GM23338 (cell line): ENCODE results near the gene DNLZ. TPM values are rescaled to one million over a fixed set of nuclear protein-coding genes. Genes with fewer than 3 reads are reported as not detected.

Source experiments
- ATAC-seq: fragments of 200-7000 bp; cut with Tn5 transposase; 3 replicates; pipeline ENCODE4 v1.9.1; 2020
- DNase-seq: peaks from one replicate; pipeline ENCODE4 v3.0.0-alpha.2; 2015; ENCODE audit warnings: low spot score
- H2AFZ ChIP-seq: fragments of 200-600 bp; sonication (generic); 2 replicates; pipeline ENCODE4 v1.8.0; 2016; ENCODE audit warnings: antibody characterized with exemption, mild to moderate bottlenecking, moderate library complexity
- H3F3A ChIP-seq: fragments of 200-600 bp; sonication (generic); replicated peaks from 2 replicates; pipeline ENCODE4 v1.8.0; 2017; ENCODE audit warnings: antibody characterized with exemption, mixed run types, low read depth
- H3K27ac ChIP-seq: fragments of 200-600 bp; sonication (generic); 2 replicates; pipeline ENCODE4 v1.6.1; 2016; ENCODE audit warnings: low read depth
- H3K27me3 ChIP-seq: fragments of 200-600 bp; sonication (generic); 2 replicates; pipeline ENCODE4 v1.8.0; 2016; ENCODE audit warnings: mild to moderate bottlenecking, mixed run types, moderate library complexity; ENCODE audit not compliant: insufficient read depth
- H3K36me3 ChIP-seq: fragments of 200-600 bp; sonication (generic); 2 replicates; pipeline ENCODE4 v1.8.0; 2016; ENCODE audit warnings: mild to moderate bottlenecking; ENCODE audit not compliant: insufficient read depth
- H3K4me1 ChIP-seq: fragments of 200-600 bp; sonication (generic); 2 replicates; pipeline ENCODE4 v1.8.0; 2016; ENCODE audit warnings: mild to moderate bottlenecking, moderate library complexity; ENCODE audit not compliant: insufficient read depth
- H3K4me2 ChIP-seq: fragments of 200-600 bp; sonication (generic); 2 replicates; pipeline ENCODE4 v1.7.1; 2017; ENCODE audit warnings: mixed run types
- H3K4me3 ChIP-seq: fragments of 200-600 bp; sonication (generic); 2 replicates; pipeline ENCODE4 v1.6.1; 2016; ENCODE audit warnings: mixed run types
- H3K79me2 ChIP-seq: fragments of 200-600 bp; sonication (generic); replicated peaks from 2 replicates; pipeline ENCODE4 v1.8.0; 2017; ENCODE audit warnings: mild to moderate bottlenecking; ENCODE audit not compliant: insufficient read depth
- H3K9me2 ChIP-seq: fragments of 200-600 bp; sonication (generic); 2 replicates; pipeline ENCODE4 v1.8.0; 2017; ENCODE audit not compliant: insufficient read depth
- H4K20me1 ChIP-seq: fragments of 200-600 bp; sonication (generic); replicated peaks from 2 replicates; pipeline ENCODE4 v1.8.0; 2017; ENCODE audit warnings: mild to moderate bottlenecking; ENCODE audit not compliant: insufficient read depth
- H3K27ac Mint-ChIP-seq: 2 replicates; pipeline ENCODE4 v1.8.0; 2020; ENCODE audit warnings: inconsistent platforms, mild to moderate bottlenecking, moderate library complexity, mixed read lengths
- H3K27me3 Mint-ChIP-seq: 3 replicates; pipeline ENCODE4 v1.8.0; 2022; ENCODE audit warnings: low read depth, mild to moderate bottlenecking, moderate library complexity, mixed read lengths, inconsistent platforms; ENCODE audit not compliant: insufficient read depth, poor library complexity
- H3K36me3 Mint-ChIP-seq: 3 replicates; pipeline ENCODE4 v1.8.0; 2021; ENCODE audit warnings: low read depth, mild to moderate bottlenecking, inconsistent platforms, moderate library complexity, mixed read lengths
- H3K4me1 Mint-ChIP-seq: 3 replicates; pipeline ENCODE4 v1.8.0; 2020; ENCODE audit warnings: mild to moderate bottlenecking, inconsistent platforms, mixed read lengths
- H3K4me3 Mint-ChIP-seq: 3 replicates; pipeline ENCODE4 v1.8.0; 2021; ENCODE audit warnings: moderate library complexity, mild to moderate bottlenecking, inconsistent platforms, mixed read lengths
- H3K9me3 Mint-ChIP-seq: 3 replicates; pipeline ENCODE4 v1.8.0; 2020; ENCODE audit warnings: moderate library complexity, mild to moderate bottlenecking, inconsistent platforms, mixed read lengths
- CREB1 ChIP-seq: fragments of 250-450 bp; sonication (Bioruptor Pico); IDR thresholded peaks from 2 replicates; pipeline ENCODE4 v1.5.0; 2020; ENCODE audit warnings: low read depth, mild to moderate bottlenecking, moderate library complexity
- EZH2phosphoT487 ChIP-seq: fragments of 200-600 bp; sonication (generic); IDR thresholded peaks from one replicate; pipeline ENCODE4 v1.8.1; 2018; ENCODE audit warnings: antibody characterized with exemption; ENCODE audit not compliant: unreplicated experiment
- JUNB ChIP-seq: IDR thresholded peaks from one replicate; pipeline ENCODE4 v1.6.1; 2016; ENCODE audit warnings: antibody characterized with exemption; ENCODE audit not compliant: unreplicated experiment
- NANOG ChIP-seq: IDR thresholded peaks from 2 replicates; pipeline ENCODE4 v1.6.1; 2016; ENCODE audit warnings: antibody characterized with exemption, borderline replicate concordance
- POLR2AphosphoS5 ChIP-seq: IDR thresholded peaks from 2 replicates; pipeline ENCODE4 v1.6.1; 2016; ENCODE audit warnings: antibody characterized with exemption, low read depth
- ZNF114 ChIP-seq: fragments of 250-450 bp; sonication (Bioruptor Pico); IDR thresholded peaks from 2 replicates; pipeline ENCODE4 v1.5.0; 2020; ENCODE audit warnings: mild to moderate bottlenecking, moderate library complexity
- polyA plus RNA-seq: library from polyadenylated mRNA; unstranded; fragments of >200 nt; fragmentation: Nextera tagmentation; extraction: Ambion mirVana; gene quantifications from 2 replicates; pipeline ENCODE4 v1.2.1, GENCODE V29; 2016
- total RNA-seq: library from RNA; depleted of rRNA; stranded (reverse); fragments of >200 nt; shearing (Covaris generic); gene quantifications from 2 replicates; pipeline ENCODE4 v1.2.3, GENCODE V29; 2014
- TF ChIP-seq, protein P1 (sequence below): IDR thresholded peaks from one replicate; pipeline ENCODE4 v1.6.1; 2018; ENCODE audit warnings: antibody characterized with exemption; ENCODE audit not compliant: unreplicated experiment
- TF ChIP-seq, protein P2 (sequence below): fragments of 250-450 bp; sonication (Bioruptor Pico); IDR thresholded peaks from 2 replicates; pipeline ENCODE4 v1.5.0; 2020; ENCODE audit warnings: mild to moderate bottlenecking, moderate library complexity

The DNLZ gene
- total and polyA plus RNA-seq, 2 experiments from 2014 or later = 33.4 to 53.9 TPM

DNA sequence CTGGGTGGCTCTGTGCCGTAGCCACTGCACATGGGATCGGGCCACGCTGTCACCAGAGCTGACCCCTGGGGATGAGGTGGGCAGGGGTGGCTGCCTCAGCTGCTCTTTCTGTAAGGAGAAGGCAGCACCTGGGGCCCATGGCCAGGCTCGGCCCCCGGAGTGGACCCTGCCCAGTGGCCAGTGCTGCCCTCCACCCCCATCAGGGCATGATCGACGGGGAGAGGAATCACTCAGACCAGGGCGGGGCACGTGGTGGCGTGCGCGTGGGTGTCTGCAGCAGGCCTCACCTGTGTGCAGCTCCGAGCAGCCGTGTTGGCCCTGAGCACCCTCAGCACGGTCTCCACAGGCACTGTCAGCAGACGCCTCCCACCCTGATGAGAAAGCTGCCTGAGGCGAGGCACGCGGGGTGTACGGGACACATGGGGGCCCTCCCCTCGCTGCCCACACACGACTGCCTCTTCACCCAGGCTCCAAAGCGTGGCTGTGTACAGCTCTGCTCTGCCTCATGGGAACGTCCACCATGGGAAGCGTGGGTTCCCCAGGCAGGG is 18.5 kb upstream of the DNLZ start:
- Mint-ChIP-seq H3K4me1 (no peaks in the 10 kb centered on the region), H3K9me3 (no peaks in the 10 kb centered on the region), H3K36me3 (peaks cover 42% of the 10 kb centered on the region), H3K27ac (no peak overlapping the region), H3K4me3 (no peak overlapping the region), H3K27me3 (no peaks in the 10 kb centered on the region)
- ATAC-seq = no peak
- Histone ChIP-seq H4K20me1 (peaks cover 6% of the 10 kb centered on the region; the same call in 1 of the 2 replicates), H3K9me2 (no peaks in the 10 kb centered on the region), H2AFZ (no peak overlapping the region), H3K36me3 (peaks cover 11% of the 10 kb centered on the region; the same call in 1 of the 2 replicates), H3K79me2 (no peaks in the 10 kb centered on the region), H3F3A (0 out of 2 replicates have a peak, but pooled peaks cover 3% of the 10 kb centered on the region), H3K4me2 (no peak overlapping the region), H3K27me3 (no peaks in the 10 kb centered on the region), H3K4me1 (no peaks in the 10 kb centered on the region), H3K4me3 (no peak overlapping the region), H3K27ac (no peak overlapping the region)
- DNase-seq = no peak
- TF ChIP-seq JUNB = no peak
- no peak for TF ChIP-seq CREB1 (CRISPR knock-in tag)
- TF ChIP-seq ZNF114 (CRISPR knock-in tag) = no peak
- TF ChIP-seq, protein P1, sequence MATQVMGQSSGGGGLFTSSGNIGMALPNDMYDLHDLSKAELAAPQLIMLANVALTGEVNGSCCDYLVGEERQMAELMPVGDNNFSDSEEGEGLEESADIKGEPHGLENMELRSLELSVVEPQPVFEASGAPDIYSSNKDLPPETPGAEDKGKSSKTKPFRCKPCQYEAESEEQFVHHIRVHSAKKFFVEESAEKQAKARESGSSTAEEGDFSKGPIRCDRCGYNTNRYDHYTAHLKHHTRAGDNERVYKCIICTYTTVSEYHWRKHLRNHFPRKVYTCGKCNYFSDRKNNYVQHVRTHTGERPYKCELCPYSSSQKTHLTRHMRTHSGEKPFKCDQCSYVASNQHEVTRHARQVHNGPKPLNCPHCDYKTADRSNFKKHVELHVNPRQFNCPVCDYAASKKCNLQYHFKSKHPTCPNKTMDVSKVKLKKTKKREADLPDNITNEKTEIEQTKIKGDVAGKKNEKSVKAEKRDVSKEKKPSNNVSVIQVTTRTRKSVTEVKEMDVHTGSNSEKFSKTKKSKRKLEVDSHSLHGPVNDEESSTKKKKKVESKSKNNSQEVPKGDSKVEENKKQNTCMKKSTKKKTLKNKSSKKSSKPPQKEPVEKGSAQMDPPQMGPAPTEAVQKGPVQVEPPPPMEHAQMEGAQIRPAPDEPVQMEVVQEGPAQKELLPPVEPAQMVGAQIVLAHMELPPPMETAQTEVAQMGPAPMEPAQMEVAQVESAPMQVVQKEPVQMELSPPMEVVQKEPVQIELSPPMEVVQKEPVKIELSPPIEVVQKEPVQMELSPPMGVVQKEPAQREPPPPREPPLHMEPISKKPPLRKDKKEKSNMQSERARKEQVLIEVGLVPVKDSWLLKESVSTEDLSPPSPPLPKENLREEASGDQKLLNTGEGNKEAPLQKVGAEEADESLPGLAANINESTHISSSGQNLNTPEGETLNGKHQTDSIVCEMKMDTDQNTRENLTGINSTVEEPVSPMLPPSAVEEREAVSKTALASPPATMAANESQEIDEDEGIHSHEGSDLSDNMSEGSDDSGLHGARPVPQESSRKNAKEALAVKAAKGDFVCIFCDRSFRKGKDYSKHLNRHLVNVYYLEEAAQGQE = no peak
- TF ChIP-seq POLR2AphosphoS5 = no peak
- TF ChIP-seq EZH2phosphoT487 = no peak
- TF ChIP-seq, protein P2, sequence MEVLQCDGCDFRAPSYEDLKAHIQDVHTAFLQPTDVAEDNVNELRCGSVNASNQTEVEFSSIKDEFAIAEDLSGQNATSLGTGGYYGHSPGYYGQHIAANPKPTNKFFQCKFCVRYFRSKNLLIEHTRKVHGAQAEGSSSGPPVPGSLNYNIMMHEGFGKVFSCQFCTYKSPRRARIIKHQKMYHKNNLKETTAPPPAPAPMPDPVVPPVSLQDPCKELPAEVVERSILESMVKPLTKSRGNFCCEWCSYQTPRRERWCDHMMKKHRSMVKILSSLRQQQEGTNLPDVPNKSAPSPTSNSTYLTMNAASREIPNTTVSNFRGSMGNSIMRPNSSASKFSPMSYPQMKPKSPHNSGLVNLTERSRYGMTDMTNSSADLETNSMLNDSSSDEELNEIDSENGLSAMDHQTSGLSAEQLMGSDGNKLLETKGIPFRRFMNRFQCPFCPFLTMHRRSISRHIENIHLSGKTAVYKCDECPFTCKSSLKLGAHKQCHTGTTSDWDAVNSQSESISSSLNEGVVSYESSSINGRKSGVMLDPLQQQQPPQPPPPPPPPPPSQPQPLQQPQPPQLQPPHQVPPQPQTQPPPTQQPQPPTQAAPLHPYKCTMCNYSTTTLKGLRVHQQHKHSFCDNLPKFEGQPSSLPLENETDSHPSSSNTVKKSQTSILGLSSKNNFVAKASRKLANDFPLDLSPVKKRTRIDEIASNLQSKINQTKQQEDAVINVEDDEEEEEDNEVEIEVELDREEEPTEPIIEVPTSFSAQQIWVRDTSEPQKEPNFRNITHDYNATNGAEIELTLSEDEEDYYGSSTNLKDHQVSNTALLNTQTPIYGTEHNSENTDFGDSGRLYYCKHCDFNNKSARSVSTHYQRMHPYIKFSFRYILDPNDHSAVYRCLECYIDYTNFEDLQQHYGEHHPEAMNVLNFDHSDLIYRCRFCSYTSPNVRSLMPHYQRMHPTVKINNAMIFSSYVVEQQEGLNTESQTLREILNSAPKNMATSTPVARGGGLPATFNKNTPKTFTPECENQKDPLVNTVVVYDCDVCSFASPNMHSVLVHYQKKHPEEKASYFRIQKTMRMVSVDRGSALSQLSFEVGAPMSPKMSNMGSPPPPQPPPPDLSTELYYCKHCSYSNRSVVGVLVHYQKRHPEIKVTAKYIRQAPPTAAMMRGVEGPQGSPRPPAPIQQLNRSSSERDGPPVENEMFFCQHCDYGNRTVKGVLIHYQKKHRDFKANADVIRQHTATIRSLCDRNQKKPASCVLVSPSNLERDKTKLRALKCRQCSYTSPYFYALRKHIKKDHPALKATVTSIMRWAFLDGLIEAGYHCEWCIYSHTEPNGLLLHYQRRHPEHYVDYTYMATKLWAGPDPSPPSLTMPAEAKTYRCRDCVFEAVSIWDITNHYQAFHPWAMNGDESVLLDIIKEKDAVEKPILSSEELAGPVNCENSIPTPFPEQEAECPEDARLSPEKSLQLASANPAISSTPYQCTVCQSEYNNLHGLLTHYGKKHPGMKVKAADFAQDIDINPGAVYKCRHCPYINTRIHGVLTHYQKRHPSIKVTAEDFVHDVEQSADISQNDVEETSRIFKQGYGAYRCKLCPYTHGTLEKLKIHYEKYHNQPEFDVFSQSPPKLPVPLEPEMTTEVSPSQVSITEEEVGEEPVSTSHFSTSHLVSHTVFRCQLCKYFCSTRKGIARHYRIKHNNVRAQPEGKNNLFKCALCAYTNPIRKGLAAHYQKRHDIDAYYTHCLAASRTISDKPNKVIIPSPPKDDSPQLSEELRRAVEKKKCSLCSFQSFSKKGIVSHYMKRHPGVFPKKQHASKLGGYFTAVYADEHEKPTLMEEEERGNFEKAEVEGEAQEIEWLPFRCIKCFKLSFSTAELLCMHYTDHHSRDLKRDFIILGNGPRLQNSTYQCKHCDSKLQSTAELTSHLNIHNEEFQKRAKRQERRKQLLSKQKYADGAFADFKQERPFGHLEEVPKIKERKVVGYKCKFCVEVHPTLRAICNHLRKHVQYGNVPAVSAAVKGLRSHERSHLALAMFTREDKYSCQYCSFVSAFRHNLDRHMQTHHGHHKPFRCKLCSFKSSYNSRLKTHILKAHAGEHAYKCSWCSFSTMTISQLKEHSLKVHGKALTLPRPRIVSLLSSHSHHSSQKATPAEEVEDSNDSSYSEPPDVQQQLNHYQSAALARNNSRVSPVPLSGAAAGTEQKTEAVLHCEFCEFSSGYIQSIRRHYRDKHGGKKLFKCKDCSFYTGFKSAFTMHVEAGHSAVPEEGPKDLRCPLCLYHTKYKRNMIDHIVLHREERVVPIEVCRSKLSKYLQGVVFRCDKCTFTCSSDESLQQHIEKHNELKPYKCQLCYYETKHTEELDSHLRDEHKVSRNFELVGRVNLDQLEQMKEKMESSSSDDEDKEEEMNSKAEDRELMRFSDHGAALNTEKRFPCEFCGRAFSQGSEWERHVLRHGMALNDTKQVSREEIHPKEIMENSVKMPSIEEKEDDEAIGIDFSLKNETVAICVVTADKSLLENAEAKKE (CRISPR knock-in tag) = no peak
- no peak for TF ChIP-seq NANOG
